Hepatocyte (in vitro differentiated cells): ENCODE measurements around the gene EXTL1. TPM values are rescaled to one million over a fixed set of nuclear protein-coding genes. Genes with fewer than 3 reads are reported as not detected.

Source experiments
- DNase-seq: peaks from one replicate; pipeline ENCODE4 v3.0.0-alpha.2; 2016; ENCODE audit warnings: low spot score
- H2AFZ ChIP-seq: fragments of 200-600 bp; sonication (generic); 2 replicates; pipeline ENCODE4 v1.6.0; 2016; ENCODE audit warnings: antibody characterized with exemption, mild to moderate bottlenecking
- H3K27ac ChIP-seq: fragments of 200-600 bp; sonication (generic); 2 replicates; pipeline ENCODE4 v1.5.1; 2016; ENCODE audit warnings: mild to moderate bottlenecking
- H3K27me3 ChIP-seq: fragments of 200-600 bp; sonication (generic); 2 replicates; pipeline ENCODE4 v1.6.1; 2016
- H3K36me3 ChIP-seq: fragments of 200-600 bp; sonication (generic); replicated peaks from 2 replicates; pipeline ENCODE4 v1.5.1; 2016; ENCODE audit warnings: low read depth; ENCODE audit not compliant: insufficient read depth
- H3K4me1 ChIP-seq: fragments of 200-600 bp; sonication (generic); 2 replicates; pipeline ENCODE4 v1.5.1; 2016; ENCODE audit warnings: mild to moderate bottlenecking, moderate library complexity; ENCODE audit not compliant: insufficient read depth
- H3K4me2 ChIP-seq: fragments of 200-600 bp; sonication (generic); 2 replicates; pipeline ENCODE4 v1.6.0; 2016
- H3K4me3 ChIP-seq: fragments of 200-600 bp; sonication (generic); 2 replicates; pipeline ENCODE4 v1.5.1; 2016; ENCODE audit warnings: mild to moderate bottlenecking
- H3K79me2 ChIP-seq: fragments of 200-600 bp; sonication (generic); 2 replicates; pipeline ENCODE4 v1.6.0; 2017; ENCODE audit warnings: mild to moderate bottlenecking
- H3K9me2 ChIP-seq: fragments of 200-600 bp; sonication (generic); replicated peaks from 2 replicates; pipeline ENCODE4 v1.6.0; 2017; ENCODE audit warnings: mild to moderate bottlenecking; ENCODE audit not compliant: insufficient read depth
- H3K9me3 ChIP-seq: fragments of 200-600 bp; sonication (generic); 2 replicates; pipeline ENCODE4 v1.5.1; 2016; ENCODE audit warnings: low read depth, mild to moderate bottlenecking
- H4K20me1 ChIP-seq: fragments of 200-600 bp; sonication (generic); 2 replicates; pipeline ENCODE4 v1.6.0; 2016; ENCODE audit warnings: mild to moderate bottlenecking; ENCODE audit not compliant: insufficient read depth, poor library complexity, severe bottlenecking
- EZH2 ChIP-seq: fragments of 200-600 bp; sonication (generic); IDR thresholded peaks from 2 replicates; pipeline ENCODE4 v1.6.1; 2016; ENCODE audit warnings: antibody characterized with exemption, mild to moderate bottlenecking, borderline replicate concordance
- EZH2phosphoT487 ChIP-seq: fragments of 200-600 bp; sonication (generic); IDR thresholded peaks from one replicate; pipeline ENCODE4 v1.6.1; 2018; ENCODE audit warnings: antibody characterized with exemption, mild to moderate bottlenecking, low read depth, moderate library complexity; ENCODE audit not compliant: unreplicated experiment, severe bottlenecking
- WGBS: methylation state at CpG from one replicate; pipeline ENCODE4 v1.1.6; 2016; ENCODE audit warnings: low lambda C conversion rate; ENCODE audit errors: missing lambda C conversion rate; 5-methylcytosine and 5-hydroxymethylcytosine counted together
- polyA plus RNA-seq: library from polyadenylated mRNA; unstranded; fragments of >200 nt; fragmentation: Nextera tagmentation; extraction: Ambion mirVana; gene quantifications from 2 replicates; pipeline ENCODE4 v1.2.1, GENCODE V29; 2016
- total RNA-seq: library from RNA; depleted of rRNA; stranded (reverse); fragments of >200 nt; gene quantifications from 2 replicates; pipeline ENCODE4 v1.2.3, GENCODE V29; 2014
- TF ChIP-seq, protein P1 (sequence below): fragments of 200-600 bp; sonication (generic); IDR thresholded peaks from 2 replicates; pipeline ENCODE4 v1.5.1; 2016; ENCODE audit warnings: antibody characterized with exemption, mild to moderate bottlenecking; ENCODE audit not compliant: poor library complexity

EXTL1 gene
- total and polyA plus RNA-seq, 2 experiments from 2014 or later, result 0.17 to 1.3 TPM

DNA sequence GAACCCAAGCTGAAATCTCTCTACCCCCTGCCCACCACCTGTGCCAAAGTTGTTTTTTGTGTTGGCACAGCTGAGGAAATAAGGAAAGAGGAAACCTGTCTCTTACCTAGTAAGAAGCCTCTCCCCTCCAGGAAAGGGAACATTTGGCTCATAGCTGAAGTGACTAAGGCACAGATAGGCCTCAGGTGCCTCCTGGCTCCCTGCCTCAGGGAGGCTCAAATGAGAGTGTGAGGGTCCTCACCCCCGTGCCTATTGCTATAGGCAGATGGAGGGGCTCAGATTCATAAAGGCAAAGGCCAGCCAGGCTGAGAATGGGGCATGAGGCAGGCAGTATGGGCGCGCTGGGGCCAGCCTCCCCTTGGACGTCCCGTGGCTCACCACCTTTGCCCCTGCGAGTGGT, 16.9 kb downstream of the EXTL1 start:
- H3K4me1 ChIP-seq, result peaks cover 9% of the 10 kb centered on the region
- DNase-seq, result no peak
- H3K9me3 ChIP-seq, result no peaks in the 10 kb centered on the region
- no peaks in the 10 kb centered on the region for H4K20me1 ChIP-seq
- no peak overlapping the region for H3K27ac ChIP-seq
- H3K9me2 ChIP-seq, result no peaks in the 10 kb centered on the region
- TF ChIP-seq, protein P1, sequence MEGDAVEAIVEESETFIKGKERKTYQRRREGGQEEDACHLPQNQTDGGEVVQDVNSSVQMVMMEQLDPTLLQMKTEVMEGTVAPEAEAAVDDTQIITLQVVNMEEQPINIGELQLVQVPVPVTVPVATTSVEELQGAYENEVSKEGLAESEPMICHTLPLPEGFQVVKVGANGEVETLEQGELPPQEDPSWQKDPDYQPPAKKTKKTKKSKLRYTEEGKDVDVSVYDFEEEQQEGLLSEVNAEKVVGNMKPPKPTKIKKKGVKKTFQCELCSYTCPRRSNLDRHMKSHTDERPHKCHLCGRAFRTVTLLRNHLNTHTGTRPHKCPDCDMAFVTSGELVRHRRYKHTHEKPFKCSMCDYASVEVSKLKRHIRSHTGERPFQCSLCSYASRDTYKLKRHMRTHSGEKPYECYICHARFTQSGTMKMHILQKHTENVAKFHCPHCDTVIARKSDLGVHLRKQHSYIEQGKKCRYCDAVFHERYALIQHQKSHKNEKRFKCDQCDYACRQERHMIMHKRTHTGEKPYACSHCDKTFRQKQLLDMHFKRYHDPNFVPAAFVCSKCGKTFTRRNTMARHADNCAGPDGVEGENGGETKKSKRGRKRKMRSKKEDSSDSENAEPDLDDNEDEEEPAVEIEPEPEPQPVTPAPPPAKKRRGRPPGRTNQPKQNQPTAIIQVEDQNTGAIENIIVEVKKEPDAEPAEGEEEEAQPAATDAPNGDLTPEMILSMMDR, result no peak
- TF ChIP-seq EZH2 (no peak), EZH2phosphoT487 (no peak)
- no peak overlapping the region for H3K4me3 ChIP-seq
- no peak overlapping the region for H2AFZ ChIP-seq
- H3K4me2 ChIP-seq, result no peak overlapping the region
- H3K27me3 ChIP-seq, result peaks cover 6% of the 10 kb centered on the region
- no peaks in the 10 kb centered on the region for H3K79me2 ChIP-seq
- WGBS, result 80% methylated on average over 6 of the region's 6 CpGs
- no peaks in the 10 kb centered on the region for H3K36me3 ChIP-seq

DNA sequence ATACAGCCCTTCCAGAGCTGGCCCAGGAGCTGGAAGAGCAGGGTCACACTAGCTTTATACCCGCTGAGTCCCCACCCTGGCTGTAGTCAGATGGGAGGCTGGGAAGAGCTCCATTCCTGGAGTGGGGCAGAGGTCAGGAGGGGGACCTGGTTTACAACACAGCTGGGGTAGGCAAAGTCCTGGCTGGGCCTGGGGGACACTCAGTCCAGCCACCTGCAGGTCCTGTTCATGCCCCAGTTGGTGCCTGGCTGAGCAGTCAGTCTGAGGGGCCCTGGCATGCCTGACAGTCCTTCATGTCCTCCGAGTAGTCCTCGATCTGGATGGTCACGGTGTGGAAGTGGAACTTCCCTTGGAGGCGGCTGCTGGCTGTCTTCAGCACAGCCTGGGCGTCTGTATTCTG, 17.3 kb downstream of the EXTL1 start:
- Histone ChIP-seq H3K4me3 (no peak overlapping the region), H4K20me1 (no peaks in the 10 kb centered on the region), H2AFZ (no peak overlapping the region), H3K79me2 (no peaks in the 10 kb centered on the region), H3K27me3 (peaks cover 10% of the 10 kb centered on the region), H3K4me1 (peaks cover 9% of the 10 kb centered on the region), H3K4me2 (no peak overlapping the region), H3K27ac (no peak overlapping the region), H3K9me3 (no peaks in the 10 kb centered on the region), H3K36me3 (no peaks in the 10 kb centered on the region), H3K9me2 (no peaks in the 10 kb centered on the region)
- no peak for TF ChIP-seq EZH2
- no peak for DNase-seq
- 68% methylated on average over 6 of the region's 6 CpGs for WGBS

DNA sequence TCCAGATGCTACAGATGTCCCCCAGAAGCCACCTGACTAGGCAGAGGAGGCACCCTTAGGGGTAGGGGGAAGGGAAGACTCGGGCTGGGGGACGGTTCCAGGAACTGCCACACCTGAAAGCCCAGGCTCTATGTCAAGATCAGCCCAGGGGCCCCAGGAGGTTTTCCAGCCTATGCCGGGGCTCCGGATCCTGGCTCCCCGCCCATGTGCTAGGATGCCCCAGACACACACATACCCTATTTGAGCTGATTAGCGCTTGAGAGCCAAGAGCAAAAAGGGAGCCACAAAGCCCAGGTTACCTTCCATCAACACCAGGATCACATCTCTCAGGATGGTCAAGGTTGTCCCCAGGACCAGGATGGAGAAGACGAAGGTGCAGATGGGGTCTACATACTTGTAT, 19.8 kb downstream of the EXTL1 start:
- H3K27me3 ChIP-seq, result peaks cover 35% of the 10 kb centered on the region

DNA sequence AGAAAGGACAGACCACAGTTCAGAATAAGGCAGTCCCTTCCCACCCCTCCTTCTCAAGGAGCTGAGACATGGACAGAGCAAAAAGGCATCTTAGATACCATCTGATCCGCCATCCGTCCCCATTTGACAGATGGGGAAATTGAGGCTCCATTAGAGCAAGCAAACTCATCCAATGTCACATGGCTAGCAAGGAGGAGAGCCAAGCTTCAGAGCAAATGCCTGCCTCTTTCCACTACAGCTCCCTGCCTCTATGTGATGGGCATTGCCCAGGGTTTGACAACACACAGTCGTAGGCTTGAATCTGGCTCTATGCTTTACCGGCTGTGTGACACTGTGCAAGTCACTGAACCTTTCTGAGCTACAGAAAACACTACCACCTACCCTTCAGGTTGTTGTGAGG, 20.4 kb downstream of the EXTL1 start:
- H3K27me3 ChIP-seq, result peaks cover 41% of the 10 kb centered on the region
- no peak overlapping the region for H3K27ac ChIP-seq
- WGBS, result 81% methylated on average over 4 of the region's 4 CpGs

More for the DNA sequence above, 19.8 kb downstream of the EXTL1 start:
- Histone ChIP-seq H3K9me3 (no peaks in the 10 kb centered on the region), H3K9me2 (no peaks in the 10 kb centered on the region), H4K20me1 (no peaks in the 10 kb centered on the region), H3K4me1 (peaks cover 15% of the 10 kb centered on the region), H3K4me2 (no peak overlapping the region), H3K4me3 (no peak overlapping the region), H3K27ac (no peak overlapping the region), H3K36me3 (no peaks in the 10 kb centered on the region), H3K79me2 (no peaks in the 10 kb centered on the region), H2AFZ (no peak overlapping the region)
- no peak for DNase-seq
- no peak for TF ChIP-seq EZH2
- WGBS, result 89% methylated on average over 7 of the region's 7 CpGs

More for the DNA sequence above, 20.4 kb downstream of the EXTL1 start:
- H2AFZ ChIP-seq, result no peak overlapping the region
- H3K9me3 ChIP-seq, result no peaks in the 10 kb centered on the region
- H3K4me3 ChIP-seq, result no peak overlapping the region
- H3K9me2 ChIP-seq, result no peaks in the 10 kb centered on the region
- peaks cover 16% of the 10 kb centered on the region for H3K4me1 ChIP-seq
- H3K4me2 ChIP-seq, result no peak overlapping the region
- no peak for DNase-seq
- TF ChIP-seq EZH2phosphoT487, result no peak
- TF ChIP-seq, protein P1, result no peak
- no peaks in the 10 kb centered on the region for H3K36me3 ChIP-seq
- no peaks in the 10 kb centered on the region for H3K79me2 ChIP-seq
- H4K20me1 ChIP-seq, result no peaks in the 10 kb centered on the region
